Stimulated activated CD4-positive, alpha-beta T cell treated with anti-CD3 and anti-CD28 coated beads, Interleukin-1b, Interleukin-23, amount 100 ng/mL, for 48 hours (primary cell): ENCODE measurements around the gene FOXO4.

Experiments used
- DNase-seq: peaks from one replicate; pipeline ENCODE4 v3.0.0-alpha.2; 2020

The FOXO4 gene

GRCh38 chrX:71099736-71100135 is 4.1 kb downstream of the FOXO4 start:
- no peak for DNase-seq

- no peak for DNase-seq
These were observed 5.2 kb downstream of the FOXO4 start for GRCh38 chrX:71100581-71101505.

- no peak for DNase-seq
These were observed 6.6 kb downstream of the FOXO4 start for GRCh38 chrX:71102292-71102691.

- DNase-seq = peak; percentile 45
These were observed 7.7 kb downstream of the FOXO4 start for GRCh38 chrX:71103110-71103983.

- DNase-seq = no peak
These were observed 10.0 kb downstream of the FOXO4 start for GRCh38 chrX:71105628-71106027.

GRCh38 chrX:71106427-71106826 is 10.8 kb downstream of the FOXO4 start, which contains the start of gene CXorf65:
Gene CXorf65, minus strand, starts transcription at chrX:71106740. Its CDS starts 184 bp downstream, at chrX:71106556.
- peak; percentile 27 for DNase-seq

- no peak for DNase-seq
These were observed 11.6 kb downstream of the FOXO4 start for GRCh38 chrX:71107245-71107644.

- peak; percentile 31 for DNase-seq
These were observed 12.2 kb downstream of the FOXO4 start for GRCh38 chrX:71107762-71108360.

GRCh38 chrX:71109051-71109450 is 13.4 kb downstream of the FOXO4 start:
- no peak for DNase-seq

GRCh38 chrX:71111141-71111843 is 15.6 kb downstream of the FOXO4 start, which contains the start of gene IL2RG:
Gene IL2RG, minus strand, starts transcription at chrX:71111577. Its CDS starts 38 bp downstream, at chrX:71111539.
- DNase-seq = peak; percentile 81

GRCh38 chrX:71111921-71112431 is 16.3 kb downstream of the FOXO4 start:
- no peak for DNase-seq

- no peak for DNase-seq
These were observed 21.7 kb downstream of the FOXO4 start for GRCh38 chrX:71117358-71117757.

- peak; percentile 79 for DNase-seq
These were observed 22.7 kb downstream of the FOXO4 start, which contains the start of gene MED12 for GRCh38 chrX:71118032-71118984. Gene MED12, plus strand, starts transcription at chrX:71118596. Its CDS starts 159 bp downstream, at chrX:71118755.

- no peak for DNase-seq
These were observed 23.4 kb downstream of the FOXO4 start for GRCh38 chrX:71118985-71119535.

GRCh38 chrX:71128166-71128833 is 32.6 kb downstream of the FOXO4 start:
- DNase-seq = no peak

GRCh38 chrX:71128915-71129765 is 33.5 kb downstream of the FOXO4 start:
- peak; percentile 69 for DNase-seq

- no peak for DNase-seq
These were observed 35.9 kb downstream of the FOXO4 start for GRCh38 chrX:71131510-71131909.

- no peak for DNase-seq
These were observed 44.8 kb downstream of the FOXO4 start for GRCh38 chrX:71140440-71140839.

GRCh38 chrX:71143508-71143907 is 47.9 kb downstream of the FOXO4 start:
- no peak for DNase-seq
